IPS-20b (cell line): ENCODE measurements around the gene NCK2.

Source experiments
- H3K27ac ChIP-seq: one replicate; pipeline ENCODE4 v1.5.1; 2013; ENCODE audit warnings: low read length
- H3K27me3 ChIP-seq: 2 replicates; pipeline ENCODE4 v1.6.1; 2013; ENCODE audit warnings: mild to moderate bottlenecking, low read length, inconsistent platforms; ENCODE audit not compliant: insufficient read depth
- H3K36me3 ChIP-seq: 2 replicates; pipeline ENCODE4 v1.6.1; 2013; ENCODE audit warnings: low read depth, mild to moderate bottlenecking, inconsistent platforms, low read length, moderate library complexity; ENCODE audit not compliant: insufficient read depth
- H3K4me1 ChIP-seq: 2 replicates; pipeline ENCODE4 v1.6.1; 2013; ENCODE audit warnings: mild to moderate bottlenecking, control low read depth, inconsistent platforms, low read length, moderate library complexity; ENCODE audit not compliant: insufficient read depth
- H3K4me3 ChIP-seq: 2 replicates; pipeline ENCODE4 v1.5.1; 2013; ENCODE audit warnings: mild to moderate bottlenecking, low read length, inconsistent platforms
- H3K9ac ChIP-seq: 2 replicates; pipeline ENCODE4 v1.6.1; 2013; ENCODE audit warnings: low read depth, mild to moderate bottlenecking, inconsistent platforms, low read length, moderate library complexity
- H3K9me3 ChIP-seq: 2 replicates; pipeline ENCODE4 v1.6.1; 2013; ENCODE audit warnings: mild to moderate bottlenecking, low read depth, low read length, inconsistent platforms; ENCODE audit not compliant: insufficient read depth

NCK2 gene

GRCh38 chr2:105929516-105929915 is 184.8 kb downstream of the NCK2 start:
- Histone ChIP-seq H3K9ac (no peak overlapping the region), H3K4me3 (no peak overlapping the region), H3K27ac (no peak overlapping the region), H3K4me1 (no peaks in the 10 kb centered on the region), H3K9me3 (peaks cover 12% of the 10 kb centered on the region; the same call in 1 of the 2 replicates), H3K36me3 (no peaks in the 10 kb centered on the region), H3K27me3 (no peaks in the 10 kb centered on the region)

- no peak overlapping the region for H3K27ac ChIP-seq
- no peak overlapping the region for H3K9ac ChIP-seq
- H3K27me3 ChIP-seq = no peaks in the 10 kb centered on the region
- H3K4me3 ChIP-seq = no peak overlapping the region
- peaks cover 12% of the 10 kb centered on the region; the same call in 1 of the 2 replicates for H3K9me3 ChIP-seq
- H3K4me1 ChIP-seq = no peaks in the 10 kb centered on the region
- no peaks in the 10 kb centered on the region for H3K36me3 ChIP-seq
Measured at GRCh38 chr2:105932582-105932981, 187.9 kb downstream of the NCK2 start.

GRCh38 chr2:105933906-105934305 is 189.2 kb downstream of the NCK2 start:
- Histone ChIP-seq H3K9me3 (peaks cover 12% of the 10 kb centered on the region; the same call in 1 of the 2 replicates), H3K4me1 (no peaks in the 10 kb centered on the region), H3K27ac (no peak overlapping the region), H3K4me3 (no peak overlapping the region), H3K36me3 (no peaks in the 10 kb centered on the region), H3K27me3 (no peaks in the 10 kb centered on the region), H3K9ac (no peak overlapping the region)

- no peak overlapping the region for H3K9ac ChIP-seq
- no peak overlapping the region for H3K27ac ChIP-seq
- H3K27me3 ChIP-seq = no peaks in the 10 kb centered on the region
- H3K4me1 ChIP-seq = no peaks in the 10 kb centered on the region
- no peaks in the 10 kb centered on the region for H3K36me3 ChIP-seq
- H3K4me3 ChIP-seq = no peak overlapping the region
- peaks cover 12% of the 10 kb centered on the region; the same call in 1 of the 2 replicates for H3K9me3 ChIP-seq
Measured at GRCh38 chr2:105934467-105934866, 189.8 kb downstream of the NCK2 start.

GRCh38 chr2:105935063-105935462 is 190.4 kb downstream of the NCK2 start:
- no peaks in the 10 kb centered on the region for H3K4me1 ChIP-seq
- no peaks in the 10 kb centered on the region for H3K36me3 ChIP-seq
- H3K27ac ChIP-seq = no peak overlapping the region
- H3K4me3 ChIP-seq = no peak overlapping the region
- no peaks in the 10 kb centered on the region for H3K27me3 ChIP-seq
- no peak overlapping the region for H3K9ac ChIP-seq
- peaks cover 14% of the 10 kb centered on the region; the same call in 1 of the 2 replicates for H3K9me3 ChIP-seq

- Histone ChIP-seq H3K27ac (no peak overlapping the region), H3K9me3 (peaks cover 14% of the 10 kb centered on the region; the same call in 1 of the 2 replicates), H3K9ac (no peak overlapping the region), H3K4me3 (no peak overlapping the region), H3K4me1 (no peaks in the 10 kb centered on the region), H3K27me3 (no peaks in the 10 kb centered on the region), H3K36me3 (no peaks in the 10 kb centered on the region)
Measured at GRCh38 chr2:105936954-105937353, 192.2 kb downstream of the NCK2 start.

GRCh38 chr2:105937498-105938097 is 192.9 kb downstream of the NCK2 start:
- no peak overlapping the region for H3K27ac ChIP-seq
- H3K4me3 ChIP-seq = no peak overlapping the region

More at GRCh38 chr2:105937498-105938097, 192.9 kb downstream of the NCK2 start:
- H3K27me3 ChIP-seq = no peaks in the 10 kb centered on the region
- H3K4me1 ChIP-seq = no peaks in the 10 kb centered on the region
- peaks cover 14% of the 10 kb centered on the region; the same call in 1 of the 2 replicates for H3K9me3 ChIP-seq
- H3K9ac ChIP-seq = no peak overlapping the region
- no peaks in the 10 kb centered on the region for H3K36me3 ChIP-seq
